Gastroesophageal sphincter (tissue), 4 donors: ENCODE results near the gene SLC39A11. TPM values are rescaled to one million over a fixed set of nuclear protein-coding genes. Genes with fewer than 3 reads are reported as not detected.

ENCODE experiments used
- ATAC-seq: fragments of 150-250 bp; one replicate; pipeline ENCODE4 v1.9.1; 2016; ENCODE audit warnings: mild to moderate bottlenecking, moderate library complexity
- H3K27ac ChIP-seq, 4 donors: fragments of 200-600 bp; sonication (generic) in 3 of 4; 1 replicate in 3 of 4; 2 replicates in 1 of 4; pipeline ENCODE4 v1.5.1; 2016 to 2019
- H3K27me3 ChIP-seq: fragments of 200-600 bp; sonication (generic); one replicate; pipeline ENCODE4 v1.5.1; 2019
- H3K36me3 ChIP-seq, 2 donors: fragments of 200-600 bp; sonication (generic); one replicate each; pipeline ENCODE4 v1.5.1; 2019; ENCODE audit warnings: control low read depth in 1 of 2
- H3K4me1 ChIP-seq, 3 donors: fragments of 200-600 bp; sonication (generic); 1 replicate in 2 of 3; 2 replicates in 1 of 3; pipeline ENCODE4 v1.5.1; 2016 to 2019; ENCODE audit warnings: control low read depth in 2 of 3
- H3K4me3 ChIP-seq, 2 donors: fragments of 200-600 bp; sonication (generic); one replicate each; pipeline ENCODE4 v1.5.1; 2019; ENCODE audit warnings: mild to moderate bottlenecking in 1 of 2, moderate library complexity in 1 of 2
- H3K9me3 ChIP-seq, 3 donors: fragments of 200-600 bp; sonication (generic); one replicate each; pipeline ENCODE4 v1.5.1; 2017 to 2019; ENCODE audit warnings: control low read depth in 2 of 3
- CTCF ChIP-seq, 4 experiments: fragments of 200-600 bp in 2 of 4; fragments of 450-650 bp in 2 of 4; sonication (generic) in 1 of 4; IDR thresholded peaks; one replicate each; pipeline ENCODE4 v1.5.1; 2017 to 2019; ENCODE audit warnings: antibody characterized with exemption in 4 of 4, mild to moderate bottlenecking in 2 of 4, moderate library complexity in 2 of 4
- EP300 ChIP-seq: sonication (generic); formaldehyde crosslinking; IDR thresholded peaks from one replicate; pipeline ENCODE4 v1.6.1; 2017; ENCODE audit warnings: antibody characterized with exemption, mild to moderate bottlenecking
- POLR2A ChIP-seq, 2 donors: fragments of 450-650 bp; IDR thresholded peaks; one replicate each; pipeline ENCODE4 v1.6.1; 2017; ENCODE audit warnings: antibody characterized with exemption in 2 of 2, mild to moderate bottlenecking in 2 of 2, moderate library complexity in 1 of 2
- POLR2AphosphoS5 ChIP-seq: sonication (generic); formaldehyde crosslinking; IDR thresholded peaks from one replicate; pipeline ENCODE4 v1.6.1; 2017; ENCODE audit warnings: antibody characterized with exemption
- WGBS, 2 donors: methylation state at CpG; one replicate each; pipeline ENCODE4 v1.1.5; 2018; ENCODE audit warnings: low coverage in 1 of 2; 5-methylcytosine and 5-hydroxymethylcytosine counted together
- total RNA-seq, 4 donors: library from RNA; depleted of rRNA; stranded (reverse); fragments of >200 nt; gene quantifications; one replicate each; pipeline ENCODE4 v1.1.0, GENCODE V29; 2016

The SLC39A11 gene
- total RNA-seq, 4 donors from 2014 or later, result 11.6 to 16.8 (median 14.5) TPM

- no peak overlapping the region for H3K4me3 ChIP-seq
- H3K36me3 ChIP-seq, result no peaks in the 10 kb centered on the region
- WGBS, 2 donors, result 91 to 100% methylated on average over 1 of the region's 1 CpG
- no peaks in the 10 kb centered on the region for H3K9me3 ChIP-seq
- H3K27me3 ChIP-seq, result no peaks in the 10 kb centered on the region
- TF ChIP-seq POLR2AphosphoS5 (no peak), CTCF (IDR thresholded peaks at IDR 0.05) (no peak), EP300 (no peak), POLR2A (IDR thresholded peaks at IDR 0.05) (no peak)
- H3K27ac ChIP-seq, result no peak overlapping the region
- ATAC-seq, result no peak
- H3K4me1 ChIP-seq, result no peaks in the 10 kb centered on the region
Observed at GRCh38 chr17:72720494-72720825, 372.0 kb downstream of the SLC39A11 start.

- Histone ChIP-seq H3K27me3 (no peaks in the 10 kb centered on the region), H3K9me3 (no peaks in the 10 kb centered on the region), H3K27ac (no peak overlapping the region), H3K36me3 (no peaks in the 10 kb centered on the region), H3K4me1 (no peaks in the 10 kb centered on the region), H3K4me3 (no peak overlapping the region)
- WGBS, 2 donors, result 47 to 80% methylated on average over 2 to 8 of the region's 25 CpGs
- ATAC-seq, result no peak
- TF ChIP-seq CTCF (IDR thresholded peaks at IDR 0.05) (no peak), EP300 (no peak), POLR2AphosphoS5 (no peak), POLR2A (IDR thresholded peaks at IDR 0.05) (no peak)
Observed at GRCh38 chr17:72719578-72720493, 372.7 kb downstream of the SLC39A11 start.

- Histone ChIP-seq H3K9me3 (no peaks in the 10 kb centered on the region), H3K27ac (no peak overlapping the region), H3K4me3 (no peak overlapping the region), H3K4me1 (no peaks in the 10 kb centered on the region), H3K36me3 (no peaks in the 10 kb centered on the region), H3K27me3 (no peaks in the 10 kb centered on the region)
- WGBS, 2 donors, result 64 to 82% methylated on average over 4 to 7 of the region's 8 CpGs
- TF ChIP-seq EP300 (no peak), CTCF (IDR thresholded peaks at IDR 0.05) (no peak), POLR2A (IDR thresholded peaks at IDR 0.05) (no peak), POLR2AphosphoS5 (no peak)
- ATAC-seq, result no peak
Observed at GRCh38 chr17:72719206-72719577, 373.3 kb downstream of the SLC39A11 start.

- WGBS, 2 donors, result 87 to 96% methylated on average over 7 to 8 of the region's 8 CpGs
- Histone ChIP-seq H3K36me3 (no peaks in the 10 kb centered on the region), H3K4me1 (no peaks in the 10 kb centered on the region), H3K4me3 (no peak overlapping the region), H3K9me3 (no peaks in the 10 kb centered on the region), H3K27me3 (no peaks in the 10 kb centered on the region), H3K27ac (no peak overlapping the region)
- no peak for TF ChIP-seq CTCF (IDR thresholded peaks at IDR 0.05)
- no peak for TF ChIP-seq EP300
- TF ChIP-seq POLR2A (IDR thresholded peaks at IDR 0.05), result no peak
- no peak for TF ChIP-seq POLR2AphosphoS5
- no peak for ATAC-seq
Observed at GRCh38 chr17:72717676-72718075, 374.8 kb downstream of the SLC39A11 start.

- Histone ChIP-seq H3K4me3 (no peak overlapping the region), H3K4me1 (no peaks in the 10 kb centered on the region), H3K27me3 (no peaks in the 10 kb centered on the region), H3K9me3 (no peaks in the 10 kb centered on the region), H3K27ac (no peak overlapping the region), H3K36me3 (no peaks in the 10 kb centered on the region)
- TF ChIP-seq EP300 (no peak), POLR2AphosphoS5 (no peak), POLR2A (IDR thresholded peaks at IDR 0.05) (no peak), CTCF (IDR thresholded peaks at IDR 0.05) (no peak)
- 80 to 91% methylated on average over 9 to 10 of the region's 10 CpGs for WGBS, 2 donors
- no peak for ATAC-seq
Observed at GRCh38 chr17:72717276-72717675, 375.2 kb downstream of the SLC39A11 start.
